ENCODE results near the gene RHPN2. TPM values are rescaled to one million over a fixed set of nuclear protein-coding genes. Genes with fewer than 3 reads are reported as not detected.

Gene RHPN2
- 4.9 and 8.2 TPM in 2 replicates for polyA plus RNA-seq (2014; cell fraction: cytosol; rRNA removed)
- 1.6 and 5.5 TPM in 2 replicates for polyA plus RNA-seq (2014; cell fraction: nucleus; rRNA removed)

GRCh38 chr19:33064792-33065550 lies at the start of gene RHPN2:
RHPN2 (minus strand) TSS chr19:33064888; CDS start chr19:33064852, 36 bp downstream.
- DNase-seq (ENCODE audit: low spot score), result peak; percentile 64

- no peak for DNase-seq (ENCODE audit: low spot score)
Measured at GRCh38 chr19:33114312-33114711, 49.6 kb upstream of the RHPN2 start.

- DNase-seq (ENCODE audit: low spot score), result no peak
Measured at GRCh38 chr19:33111587-33111986, 46.9 kb upstream of the RHPN2 start.

GRCh38 chr19:33110137-33110910 lies 45.6 kb upstream of the RHPN2 start:
- DNase-seq (ENCODE audit: low spot score), result no peak

- DNase-seq (ENCODE audit: low spot score), result no peak
Measured at GRCh38 chr19:33108161-33108560, 43.5 kb upstream of the RHPN2 start.

- DNase-seq (ENCODE audit: low spot score), result no peak
Measured at GRCh38 chr19:33102893-33103292, 38.2 kb upstream of the RHPN2 start.

GRCh38 chr19:33100894-33101644 lies 36.4 kb upstream of the RHPN2 start:
- no peak for DNase-seq (ENCODE audit: low spot score)

GRCh38 chr19:33098055-33098534 lies 33.4 kb upstream of the RHPN2 start:
- no peak for DNase-seq (ENCODE audit: low spot score)

GRCh38 chr19:33096005-33096404 lies 31.3 kb upstream of the RHPN2 start:
- DNase-seq (ENCODE audit: low spot score), result no peak

- DNase-seq (ENCODE audit: low spot score), result no peak
Measured at GRCh38 chr19:33094436-33095067, 29.9 kb upstream of the RHPN2 start.

GRCh38 chr19:33093420-33094210 lies 28.9 kb upstream of the RHPN2 start:
- DNase-seq (ENCODE audit: low spot score), result no peak

- no peak for DNase-seq (ENCODE audit: low spot score)
Measured at GRCh38 chr19:33090179-33090578, 25.5 kb upstream of the RHPN2 start.

- DNase-seq (ENCODE audit: low spot score), result no peak
Measured at GRCh38 chr19:33089010-33089409, 24.3 kb upstream of the RHPN2 start.

- no peak for DNase-seq (ENCODE audit: low spot score)
Measured at GRCh38 chr19:33086955-33087354, 22.3 kb upstream of the RHPN2 start.

- DNase-seq (ENCODE audit: low spot score), result no peak
Measured at GRCh38 chr19:33085570-33086128, 21.0 kb upstream of the RHPN2 start.

GRCh38 chr19:33080761-33081681 lies 16.3 kb upstream of the RHPN2 start, which contains the start of gene GPATCH1:
GPATCH1 (plus strand) TSS chr19:33081181; CDS start chr19:33081194, 13 bp downstream.
- peak; percentile 85 for DNase-seq (ENCODE audit: low spot score)

- DNase-seq (ENCODE audit: low spot score), result no peak
Measured at GRCh38 chr19:33075519-33075918, 10.8 kb upstream of the RHPN2 start.

- no peak for DNase-seq (ENCODE audit: low spot score)
Measured at GRCh38 chr19:33071887-33072286, 7.2 kb upstream of the RHPN2 start.

GRCh38 chr19:33067121-33067520 lies 2.4 kb upstream of the RHPN2 start:
- no peak for DNase-seq (ENCODE audit: low spot score)
